GM21528 (cell line): ENCODE measurements around the gene GRIK5.

Experiments used
- ATAC-seq: cut with Tn5 transposase; IDR thresholded peaks from one replicate; pipeline ENCODE4 v1.9.1; 2021; ENCODE audit warnings: mild to moderate bottlenecking, moderate library complexity; ENCODE audit not compliant: unreplicated experiment, low FRiP score

The GRIK5 gene

GRCh38 chr19:42096255-42096837 lies 26.3 kb upstream of the GRIK5 start:
- ATAC-seq: no peak

DNA sequence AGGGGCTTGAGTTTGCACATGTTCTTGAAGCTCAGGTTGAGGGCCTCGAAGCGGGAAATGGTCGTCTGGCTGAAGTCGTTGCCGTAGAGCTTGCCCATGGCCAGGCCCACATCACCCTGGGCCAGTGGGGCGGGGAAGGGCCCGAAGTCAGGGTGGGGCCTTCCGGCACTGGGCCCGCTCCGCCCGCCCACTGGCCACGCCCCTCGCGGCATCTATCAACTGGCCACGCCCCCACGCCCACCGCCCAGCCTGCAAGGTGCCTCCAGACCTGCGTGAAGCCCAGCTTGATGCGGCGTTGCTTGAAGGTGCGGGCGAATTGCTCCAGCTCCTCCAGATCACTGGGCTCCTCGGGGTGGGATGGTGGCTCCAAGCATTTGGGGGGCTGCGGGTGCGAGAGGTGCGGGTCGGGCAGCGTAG lies 25.8 kb upstream of the GRIK5 start:
- ATAC-seq: no peak

DNA sequence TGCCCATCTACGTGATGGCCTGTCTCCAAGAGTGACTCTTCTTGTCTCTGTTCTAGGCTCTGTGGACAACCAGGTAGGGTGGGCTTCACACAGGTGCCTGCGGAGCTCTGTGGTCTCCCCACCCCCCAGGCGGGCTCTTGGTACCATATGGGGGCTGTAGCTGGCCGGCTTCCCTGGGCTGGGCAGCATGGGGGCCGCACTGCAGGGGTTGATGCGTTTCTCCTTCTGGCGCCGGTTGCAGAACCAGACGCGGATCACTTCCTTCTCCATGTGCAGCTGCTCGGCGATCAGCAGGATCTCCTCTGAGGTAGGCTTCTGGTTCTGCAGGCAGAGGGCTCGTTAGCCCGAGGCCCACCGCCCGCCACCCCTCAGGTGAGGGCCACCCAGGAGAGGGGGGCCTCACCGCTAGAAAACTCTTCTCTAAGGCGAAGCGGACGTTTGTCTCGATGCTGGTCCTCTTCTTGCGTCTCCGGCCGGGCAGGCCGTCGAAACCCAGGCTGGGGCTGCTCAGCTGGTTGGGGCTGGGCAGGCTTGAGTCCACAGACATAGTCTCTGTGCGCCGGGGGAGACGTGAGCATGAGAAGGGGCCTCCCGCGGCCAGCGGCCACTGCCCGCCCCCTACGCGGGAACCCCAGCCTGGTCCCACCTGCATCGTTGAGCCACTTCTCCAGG lies 25.3 kb upstream of the GRIK5 start:
- no peak for ATAC-seq

DNA sequence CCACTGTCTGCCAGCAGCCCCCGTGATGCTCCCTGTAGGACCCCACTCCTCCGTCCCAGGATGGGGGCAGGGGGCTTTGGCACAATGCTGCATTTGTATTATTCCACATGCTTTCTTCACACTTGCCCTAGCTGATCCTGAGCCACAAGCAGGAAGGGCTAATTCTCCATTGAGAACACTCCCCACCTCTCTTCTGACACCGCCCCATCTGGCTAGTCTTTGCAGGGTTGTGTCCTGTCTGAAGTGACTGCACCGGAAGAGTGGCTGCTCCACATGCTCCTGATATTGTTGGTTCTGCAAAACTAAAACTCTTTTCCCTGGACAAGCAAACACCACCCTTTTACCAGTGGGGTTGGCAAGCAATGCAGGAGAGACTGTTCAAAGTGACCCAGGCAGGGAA lies 23.9 kb upstream of the GRIK5 start:
- ATAC-seq: no peak

DNA sequence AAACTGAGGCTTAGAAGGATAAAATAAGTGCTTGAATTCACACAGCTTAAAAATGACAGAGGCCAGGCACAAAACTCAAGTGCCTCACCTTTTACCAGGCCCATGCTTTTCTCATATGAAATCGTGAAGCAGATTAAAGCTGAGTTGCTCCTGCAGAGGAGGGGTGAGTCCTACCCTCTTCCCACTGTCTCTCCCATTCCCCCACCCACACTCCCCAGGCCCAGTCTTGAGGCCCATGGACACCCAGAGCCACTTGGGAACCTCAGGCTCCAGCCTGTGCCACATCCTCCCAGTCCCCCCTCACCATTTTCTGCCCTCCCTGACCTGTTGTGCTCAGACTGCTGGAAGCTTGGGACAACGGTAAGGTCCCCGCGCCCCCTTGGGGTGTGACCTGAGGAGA lies 23.5 kb upstream of the GRIK5 start:
- no peak for ATAC-seq

- no peak for ATAC-seq
These were observed 22.3 kb upstream of the GRIK5 start for GRCh38 chr19:42092350-42092749.

- ATAC-seq: no peak
These were observed 21.7 kb upstream of the GRIK5 start for GRCh38 chr19:42091742-42092141.

- ATAC-seq: no peak
These were observed 21.3 kb upstream of the GRIK5 start for GRCh38 chr19:42091300-42091699.

DNA sequence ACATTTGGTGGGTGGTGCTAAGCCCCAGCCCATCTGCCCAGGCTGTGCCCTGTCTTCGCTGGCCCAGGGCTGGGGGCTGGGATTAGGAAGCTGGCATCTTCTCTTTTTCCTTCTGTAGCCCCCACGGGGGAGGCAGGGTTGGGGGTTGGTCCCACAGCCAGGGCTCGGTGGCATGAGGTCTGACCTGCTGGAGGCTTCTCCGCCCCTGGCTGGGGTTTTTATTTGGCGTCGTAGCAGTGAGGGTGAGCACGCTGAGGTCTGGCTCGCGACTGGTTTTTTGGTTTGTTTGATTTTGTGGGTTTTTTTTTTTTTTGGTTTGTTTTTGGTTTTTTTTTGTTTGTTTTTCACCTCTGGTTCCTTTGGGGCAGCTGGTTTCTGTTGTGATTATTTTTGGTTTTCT lies 20.7 kb upstream of the GRIK5 start:
- ATAC-seq: no peak

- ATAC-seq: no peak
These were observed 19.8 kb upstream of the GRIK5 start for GRCh38 chr19:42089772-42090171.

DNA sequence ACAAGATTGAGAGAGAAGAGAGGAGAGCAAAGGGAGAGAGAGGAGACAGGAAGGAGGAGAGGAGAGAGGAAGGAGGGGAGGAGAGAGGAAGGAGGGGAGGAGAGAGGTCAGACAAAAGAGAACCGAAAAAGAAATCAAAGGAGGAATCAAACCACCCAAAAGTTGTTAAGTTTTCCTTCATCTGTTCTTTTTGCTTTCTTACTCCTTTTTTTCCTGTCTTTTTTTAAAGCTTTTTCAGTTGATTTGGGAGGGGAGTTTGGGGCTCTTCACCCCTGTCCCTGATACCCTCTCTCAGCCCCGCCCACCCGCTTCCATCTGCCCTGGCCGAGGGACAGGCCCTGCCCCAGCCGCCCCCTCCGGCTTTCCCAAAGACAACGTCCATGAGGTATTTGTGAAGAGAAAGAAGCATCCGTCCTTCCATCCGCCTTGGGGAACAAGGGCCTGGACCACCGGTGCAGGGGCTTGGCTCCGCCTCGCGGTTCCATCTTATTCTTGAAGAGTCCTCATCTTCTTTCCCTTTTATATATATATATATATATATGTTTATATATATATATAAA lies 19.3 kb upstream of the GRIK5 start:
- ATAC-seq: no peak

- ATAC-seq: no peak
These were observed 18.6 kb upstream of the GRIK5 start for GRCh38 chr19:42088471-42089190.

DNA sequence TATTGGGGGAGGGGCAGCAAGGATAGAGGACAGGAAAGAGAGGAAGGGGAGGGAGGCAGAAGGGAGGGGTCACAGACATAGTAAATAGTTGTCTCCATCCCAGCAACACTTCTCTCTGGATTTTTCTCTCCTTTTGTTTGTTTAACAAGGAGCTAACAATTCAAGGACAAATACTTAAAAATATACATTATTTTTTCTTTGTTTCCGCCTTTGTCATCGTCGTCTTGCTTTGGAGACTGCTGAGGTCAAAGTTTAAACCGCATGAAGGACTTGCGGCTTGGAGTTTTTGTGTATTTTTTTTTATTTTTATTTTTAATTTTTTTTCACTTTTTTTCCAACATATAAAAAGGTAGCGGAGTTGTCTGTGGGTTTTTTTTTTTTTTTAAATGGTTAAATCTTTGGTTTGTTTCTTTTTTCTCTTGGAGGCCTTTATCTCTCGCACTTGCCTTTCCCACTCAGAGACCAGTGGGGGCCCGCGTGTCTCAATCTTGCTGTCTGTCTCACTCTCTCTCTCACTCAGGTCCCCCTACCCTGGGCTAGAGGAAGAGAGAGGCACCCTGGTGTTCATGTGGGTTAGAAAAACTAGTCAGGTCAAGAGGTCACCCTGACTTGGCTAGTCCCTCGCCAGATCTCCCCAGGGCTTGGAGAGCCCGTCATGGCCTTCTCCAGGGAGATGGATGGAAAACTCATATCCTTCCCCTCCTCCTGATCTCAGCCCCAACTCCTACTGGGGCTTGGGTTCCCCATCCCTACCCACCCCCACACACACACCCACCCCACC lies 17.0 kb upstream of the GRIK5 start:
- ATAC-seq: no peak

- ATAC-seq: no peak
These were observed 16.3 kb upstream of the GRIK5 start for GRCh38 chr19:42086188-42086736.

DNA sequence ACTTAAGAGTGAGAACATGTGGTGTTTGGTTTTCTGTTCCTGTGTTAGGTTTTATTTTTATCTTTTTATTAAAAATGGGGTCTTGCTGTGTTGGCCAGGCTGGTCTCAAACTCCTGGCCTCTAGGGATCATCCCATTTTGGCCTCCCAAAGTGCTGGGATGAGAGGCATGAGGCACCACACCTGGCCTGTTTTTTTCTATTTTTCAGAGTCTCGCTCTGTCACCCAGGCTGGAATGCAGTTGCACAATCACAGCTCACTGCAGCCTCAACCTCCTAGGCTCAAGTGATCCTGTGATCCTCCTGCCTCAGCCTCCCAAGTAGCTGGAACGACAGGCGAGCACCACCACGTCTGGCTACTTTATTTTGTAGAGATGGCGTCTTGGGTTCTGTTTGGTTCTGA lies 13.5 kb upstream of the GRIK5 start:
- no peak for ATAC-seq

GRCh38 chr19:42081584-42082203 lies 11.7 kb upstream of the GRIK5 start:
- ATAC-seq: no peak

- ATAC-seq: no peak
These were observed 10.9 kb upstream of the GRIK5 start for GRCh38 chr19:42080764-42081375.

- no peak for ATAC-seq
These were observed 10.1 kb upstream of the GRIK5 start for GRCh38 chr19:42079886-42080763.

- no peak for ATAC-seq
These were observed 9.3 kb upstream of the GRIK5 start for GRCh38 chr19:42079276-42079669.
